PC-3 (cell line): ENCODE measurements around the gene ARHGAP9. TPM values are rescaled to one million over a fixed set of nuclear protein-coding genes. Genes with fewer than 3 reads are reported as not detected.

Source experiments
- ATAC-seq: fragments of 200-7000 bp; cut with Tn5 transposase; 2 replicates; pipeline ENCODE4 v1.9.1; 2020; ENCODE audit warnings: mild to moderate bottlenecking, moderate library complexity
- BruUV-seq: library from RNA; stranded (reverse); fragments of 400-500 nt; replicated peaks from 2 replicates; lab custom pipeline; 2021; lab: Mats Ljungman, UMichigan
- CTCF ChIA-PET: fragments of 300-600 bp; sonication (Branson Sonifier 250); formaldehyde crosslinking; loops from one replicate; lab custom pipeline; 2022; ENCODE audit warnings: antibody characterized with exemption; lab: Charles Lee
- POLR2A ChIA-PET: fragments of 300-600 bp; sonication (Branson Sonifier 250); formaldehyde crosslinking; loops from one replicate; lab custom pipeline; 2022; ENCODE audit warnings: antibody characterized with exemption; ENCODE audit not compliant: unreplicated experiment; lab: Charles Lee
- DNase-seq: peaks from one replicate; pipeline ENCODE4 v3.0.0-alpha.2; 2015
- H2AFZ ChIP-seq: fragments of 300-600 bp; sonication (generic); 2 replicates; pipeline ENCODE4 v1.6.0; 2016; ENCODE audit warnings: antibody characterized with exemption, low read length
- H3F3A ChIP-seq: fragments of 300-600 bp; sonication (generic); one replicate; pipeline ENCODE4 v1.6.0; 2017; ENCODE audit warnings: antibody characterized with exemption, low read length, control low read depth, mild to moderate bottlenecking; ENCODE audit not compliant: unreplicated experiment
- H3K27ac ChIP-seq: fragments of 300-600 bp; sonication (generic); 2 replicates; pipeline ENCODE4 v1.5.1; 2016; ENCODE audit warnings: mild to moderate bottlenecking, low read length
- H3K27me3 ChIP-seq: fragments of 300-600 bp; sonication (generic); 2 replicates; pipeline ENCODE4 v1.6.1; 2016; ENCODE audit warnings: low read length, mixed read lengths
- H3K36me3 ChIP-seq: fragments of 300-600 bp; sonication (generic); 2 replicates; pipeline ENCODE4 v1.6.1; 2016; ENCODE audit warnings: low read depth, mixed run types, low read length, mixed read lengths
- H3K4me1 ChIP-seq: fragments of 300-600 bp; sonication (generic); 2 replicates; pipeline ENCODE4 v1.5.1; 2016; ENCODE audit warnings: low read length; ENCODE audit not compliant: insufficient read depth
- H3K4me2 ChIP-seq: fragments of 300-600 bp; sonication (generic); 2 replicates; pipeline ENCODE4 v1.6.0; 2016; ENCODE audit warnings: low read length
- H3K4me3 ChIP-seq: fragments of 300-600 bp; sonication (generic); 2 replicates; pipeline ENCODE4 v1.5.1; 2016; ENCODE audit warnings: mild to moderate bottlenecking, low read length, mixed read lengths
- H3K79me2 ChIP-seq: fragments of 300-600 bp; sonication (generic); 2 replicates; pipeline ENCODE4 v1.6.1; 2017; ENCODE audit warnings: low read length, mixed read lengths
- H3K9ac ChIP-seq: fragments of 300-600 bp; sonication (generic); 2 replicates; pipeline ENCODE4 v1.6.0; 2016; ENCODE audit warnings: mild to moderate bottlenecking, low read length
- H3K9me2 ChIP-seq: fragments of 300-600 bp; sonication (generic); replicated peaks from 2 replicates; pipeline ENCODE4 v1.6.1; 2016; ENCODE audit warnings: mixed run types, low read length, mixed read lengths
- H3K9me3 ChIP-seq: fragments of 300-600 bp; sonication (generic); 2 replicates; pipeline ENCODE4 v1.6.1; 2016; ENCODE audit warnings: low read length, mixed read lengths
- H4K20me1 ChIP-seq: fragments of 300-600 bp; sonication (generic); 2 replicates; pipeline ENCODE4 v1.6.1; 2016; ENCODE audit warnings: low read length, mixed read lengths
- CTCF ChIP-seq: fragments of 300-600 bp; sonication (generic); conservative IDR thresholded peaks from 2 replicates; pipeline ENCODE4 v1.5.1; 2017; ENCODE audit warnings: antibody characterized with exemption, low read depth, mild to moderate bottlenecking, low read length
- EZH2 ChIP-seq: fragments of 300-600 bp; sonication (generic); IDR thresholded peaks from one replicate; pipeline ENCODE4 v1.6.1; 2017; ENCODE audit warnings: antibody characterized with exemption, mild to moderate bottlenecking, low read length; ENCODE audit not compliant: unreplicated experiment
- EZH2phosphoT487 ChIP-seq: fragments of 300-600 bp; sonication (generic); IDR thresholded peaks from 2 replicates; pipeline ENCODE4 v1.6.1; 2018; ENCODE audit warnings: mild to moderate bottlenecking, antibody characterized with exemption, low read length, borderline replicate concordance
- intact Hi-C: fragments of 100-400 bp; cut with micrococcal nuclease; formaldehyde crosslinking; loops from 2 replicates; pipeline ENCODE4 v1.9.0; 2023
- total RNA-seq: library from RNA; depleted of rRNA; stranded (reverse); fragments of >200 nt; gene quantifications from 2 replicates; pipeline ENCODE4 v1.2.3, GENCODE V29; 2014

The ARHGAP9 gene
- total RNA-seq, 1 experiment from 2014 or later, result not detected

GRCh38 chr12:57528176-57528575 is 48.5 kb upstream of the ARHGAP9 start:
- H3K27me3 ChIP-seq, result no peaks in the 10 kb centered on the region
- BruUV-seq, result no TSS peak
- CTCF ChIA-PET, result interaction anchor here (0.6 kb wide), 1 partner anchor 56 kb away, joined by 6 read pairs; no protein-coding TSS in a partner anchor
- H3K4me3 ChIP-seq, result no peak overlapping the region
- TF ChIP-seq EZH2 (no peak), EZH2phosphoT487 (no peak), CTCF (no peak)
- no peak overlapping the region for H3K9ac ChIP-seq
- H3K36me3 ChIP-seq, result peaks cover 44% of the 10 kb centered on the region
- DNase-seq, result no peak
- H3K9me3 ChIP-seq, result no peaks in the 10 kb centered on the region
- no peaks in the 10 kb centered on the region for H3K9me2 ChIP-seq
- no peak overlapping the region for H2AFZ ChIP-seq
- intact Hi-C loops, result no loop called here
- H3K4me2 ChIP-seq, result no peak overlapping the region
- H3K4me1 ChIP-seq, result peaks cover 16% of the 10 kb centered on the region
- no peaks in the 10 kb centered on the region for H4K20me1 ChIP-seq
- ATAC-seq, result no peak
- H3K27ac ChIP-seq, result no peak overlapping the region
- peaks cover 23% of the 10 kb centered on the region for H3K79me2 ChIP-seq
- H3F3A ChIP-seq, result no peaks in the 10 kb centered on the region
- POLR2A ChIA-PET, result no interaction called here

- ChIA-PET CTCF (no interaction called here), POLR2A (no interaction called here)
- DNase-seq (no peak), ATAC-seq (no peak)
- Histone ChIP-seq H3K79me2 (peaks cover 24% of the 10 kb centered on the region), H3K9me2 (no peaks in the 10 kb centered on the region), H3K4me1 (peaks cover 18% of the 10 kb centered on the region), H3K9me3 (no peaks in the 10 kb centered on the region), H3K9ac (no peak overlapping the region), H2AFZ (no peak overlapping the region), H3K4me2 (no peak overlapping the region), H3K27me3 (no peaks in the 10 kb centered on the region), H3K36me3 (peaks cover 36% of the 10 kb centered on the region), H4K20me1 (no peaks in the 10 kb centered on the region), H3K27ac (no peak overlapping the region), H3K4me3 (no peak overlapping the region), H3F3A (no peaks in the 10 kb centered on the region)
- TF ChIP-seq EZH2 (no peak), CTCF (no peak), EZH2phosphoT487 (no peak)
- no TSS peak for BruUV-seq
- intact Hi-C loops, result no loop called here
Measured at GRCh38 chr12:57527184-57527583, 47.5 kb upstream of the ARHGAP9 start.

GRCh38 chr12:57526477-57527126 is 46.9 kb upstream of the ARHGAP9 start:
- TF ChIP-seq CTCF (no peak), EZH2 (no peak), EZH2phosphoT487 (no peak)
- H3F3A ChIP-seq, result no peaks in the 10 kb centered on the region
- H3K4me1 ChIP-seq, result peaks cover 24% of the 10 kb centered on the region
- ChIA-PET CTCF (no interaction called here), POLR2A (no interaction called here)
- ATAC-seq (no peak), DNase-seq (no peak)
- no TSS peak for BruUV-seq
- no peaks in the 10 kb centered on the region for H3K9me2 ChIP-seq
- intact Hi-C loops, result no loop called here
- H4K20me1 ChIP-seq, result no peaks in the 10 kb centered on the region
- H3K9ac ChIP-seq, result no peak overlapping the region
- no peak overlapping the region for H3K4me2 ChIP-seq
- peaks cover 24% of the 10 kb centered on the region for H3K79me2 ChIP-seq
- H3K9me3 ChIP-seq, result no peaks in the 10 kb centered on the region
- no peak overlapping the region for H3K27ac ChIP-seq
- no peak overlapping the region for H2AFZ ChIP-seq
- no peaks in the 10 kb centered on the region for H3K27me3 ChIP-seq
- H3K36me3 ChIP-seq, result peaks cover 36% of the 10 kb centered on the region
- H3K4me3 ChIP-seq, result no peak overlapping the region
